GM19025 (cell line): ENCODE results near the gene KLHL30.

Experiments
- ATAC-seq: cut with Tn5 transposase; IDR thresholded peaks from one replicate; pipeline ENCODE4 v1.9.1; 2021; ENCODE audit warnings: mild to moderate bottlenecking, low read depth, moderate library complexity; ENCODE audit not compliant: unreplicated experiment

The KLHL30 gene

DNA sequence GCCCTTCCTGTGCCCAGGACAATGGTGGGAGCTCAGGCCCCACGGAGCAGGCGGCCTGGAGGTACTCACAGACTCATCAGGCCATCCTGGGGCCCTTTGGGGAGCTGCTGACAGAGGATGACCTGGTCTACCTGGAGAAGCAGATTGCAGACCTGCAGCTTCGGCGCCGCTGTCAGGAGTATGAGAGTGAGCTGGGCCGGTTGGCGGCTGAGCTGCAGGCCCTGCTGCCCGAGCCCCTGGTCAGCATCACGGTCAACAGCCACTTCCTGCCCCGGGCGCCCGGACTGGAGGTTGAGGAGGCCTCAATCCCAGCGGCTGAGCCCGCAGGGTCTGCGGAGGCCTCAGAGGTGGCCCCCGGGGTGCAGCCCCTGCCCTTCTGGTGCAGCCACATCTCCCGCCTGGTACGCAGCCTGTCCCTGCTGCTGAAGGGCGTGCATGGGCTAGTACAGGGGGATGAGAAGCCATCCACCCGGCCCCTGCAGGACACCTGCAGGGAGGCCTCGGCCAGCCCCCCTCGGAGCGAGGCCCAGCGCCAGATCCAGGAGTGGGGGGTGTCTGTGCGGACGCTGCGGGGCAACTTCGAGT, 8.3 kb upstream of the KLHL30 start:
- no peak for ATAC-seq

GRCh38 chr2:238130696-238131628, 7.5 kb upstream of the KLHL30 start:
- no peak for ATAC-seq

DNA sequence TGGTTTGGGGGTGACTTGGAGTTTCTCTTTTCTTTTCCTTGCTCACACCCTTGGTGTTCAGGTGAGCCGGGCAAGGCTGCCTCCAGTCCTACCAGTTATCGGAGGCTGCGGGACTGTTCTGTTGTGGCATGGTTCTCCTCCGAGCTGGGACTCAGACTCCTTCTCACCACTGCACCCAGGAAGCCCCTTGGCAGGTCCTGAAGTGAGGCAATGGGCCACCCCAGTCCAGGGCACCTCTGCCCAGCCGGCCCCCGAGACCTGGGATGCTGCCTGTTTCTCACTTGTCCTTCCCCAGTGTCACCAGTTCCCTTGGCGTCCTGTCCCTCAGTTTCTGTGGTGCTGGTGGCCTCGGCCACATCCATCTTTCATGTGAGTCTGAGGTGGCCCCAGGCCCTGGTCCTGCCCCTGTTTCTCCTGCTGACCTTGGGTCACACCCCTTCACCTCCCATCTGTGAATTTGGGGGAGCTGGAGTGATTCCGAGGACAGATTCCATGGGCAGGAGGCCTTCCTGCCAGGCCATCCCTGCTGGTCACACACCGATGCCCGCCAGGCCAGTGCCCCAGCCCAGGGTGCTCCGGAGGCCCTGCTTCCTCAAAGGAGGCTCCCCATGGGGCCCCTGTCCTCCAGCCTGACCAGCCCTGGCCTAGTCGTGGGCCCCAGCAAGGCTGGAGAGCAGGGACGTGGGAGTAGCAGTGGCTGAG, 6.6 kb upstream of the KLHL30 start:
- no peak for ATAC-seq

GRCh38 chr2:238132463-238133450, 5.7 kb upstream of the KLHL30 start:
- ATAC-seq, result no peak

DNA sequence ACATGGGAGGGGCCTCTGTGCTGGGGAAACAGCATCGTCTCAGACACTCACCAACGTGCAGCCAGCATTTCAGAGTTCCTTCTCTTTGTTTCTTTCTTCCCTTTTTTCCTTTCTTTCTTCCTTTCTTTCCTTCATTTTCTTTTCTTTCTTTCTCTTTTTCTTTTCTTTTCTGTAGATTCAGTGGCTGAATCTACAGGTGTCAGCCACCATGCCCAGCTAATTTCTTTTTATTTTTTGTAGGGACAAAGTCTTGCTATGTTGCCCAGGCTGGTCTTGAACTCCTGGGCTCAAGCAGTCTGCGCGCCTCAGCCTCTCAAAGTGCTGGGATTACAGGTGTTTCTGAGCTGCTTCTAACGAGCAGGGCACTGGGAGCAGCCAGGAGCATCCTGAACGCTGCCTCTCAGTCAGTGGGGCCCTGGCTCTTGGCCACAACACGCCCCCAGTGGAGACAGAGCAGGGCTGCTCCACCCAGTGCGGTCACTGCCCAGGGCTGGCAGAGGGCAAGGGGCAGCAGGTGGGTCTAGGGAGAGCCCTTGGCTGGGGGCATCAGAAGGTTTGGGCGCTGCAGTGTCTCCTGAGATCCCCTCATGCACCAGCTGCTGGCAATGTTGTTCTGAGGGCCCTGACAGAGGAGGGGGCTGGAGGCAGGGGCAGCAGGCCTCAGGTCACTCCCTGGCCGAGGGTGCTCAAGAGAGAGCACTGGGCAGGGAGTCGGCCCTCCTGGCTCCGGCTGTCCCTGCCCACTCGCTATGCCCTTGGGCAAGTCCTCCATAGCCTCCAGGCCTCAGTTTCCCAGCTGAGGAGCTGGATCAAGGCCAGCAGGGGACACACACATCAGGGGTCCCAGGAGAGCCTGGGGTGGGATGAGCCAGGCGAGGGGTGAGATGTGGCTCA, 4.7 kb upstream of the KLHL30 start:
- no peak for ATAC-seq

GRCh38 chr2:238134393-238134785, 4.1 kb upstream of the KLHL30 start:
- no peak for ATAC-seq

GRCh38 chr2:238135601-238136150, 2.8 kb upstream of the KLHL30 start:
- no peak for ATAC-seq

DNA sequence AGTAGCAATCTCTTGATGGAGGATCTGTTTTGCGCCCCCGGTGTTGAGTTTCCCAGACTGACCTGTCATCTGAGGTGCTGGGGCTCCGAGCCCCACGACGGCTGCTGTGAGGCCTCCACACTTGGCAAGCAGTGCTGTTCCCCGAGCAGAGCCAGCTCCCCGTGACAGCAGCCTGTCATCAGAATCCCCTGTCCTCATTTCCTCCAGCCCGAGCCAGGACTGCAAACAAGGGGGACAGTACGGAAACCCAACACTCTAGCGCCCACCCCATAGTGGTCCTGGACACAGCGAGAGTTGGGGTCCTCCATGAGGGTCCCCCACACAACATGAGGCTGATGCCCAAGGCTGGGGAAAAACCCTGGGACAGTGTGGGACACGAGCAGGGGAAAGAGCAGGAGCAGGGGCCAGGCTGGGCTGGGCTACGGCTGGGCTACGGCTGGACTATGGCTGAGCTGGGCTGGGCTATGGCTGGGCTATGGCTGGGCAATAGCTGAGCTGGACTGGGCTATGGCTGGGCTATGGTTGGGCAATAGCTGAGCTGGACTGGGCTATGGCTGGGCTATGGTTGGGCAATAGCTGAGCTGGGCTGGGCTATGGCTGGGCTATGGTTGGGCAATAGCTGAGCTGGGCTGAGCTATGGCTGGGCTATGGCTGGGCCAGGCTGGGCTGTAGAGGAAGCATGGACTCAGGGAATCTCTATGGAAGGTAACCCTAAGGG, 1.5 kb upstream of the KLHL30 start:
- no peak for ATAC-seq

DNA sequence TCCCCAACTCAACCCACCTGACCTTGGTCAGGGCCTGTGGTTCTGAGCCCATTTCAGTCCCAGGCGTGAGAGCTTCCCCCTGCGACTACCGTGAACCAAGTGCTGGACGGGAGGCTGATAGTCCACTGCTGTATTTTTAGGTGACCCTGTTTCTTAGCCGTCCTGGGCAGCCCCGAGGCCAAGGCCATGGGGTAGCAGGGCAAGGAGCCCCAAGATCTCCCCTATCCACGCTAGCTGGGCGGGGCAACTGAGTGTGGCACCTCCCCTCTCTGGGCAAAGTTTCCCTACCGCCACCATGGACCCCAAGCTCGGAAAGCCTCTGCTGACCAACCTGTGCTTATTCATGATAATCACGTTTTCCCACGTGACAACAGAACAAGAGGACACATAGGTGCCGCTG, 583 bp upstream of the KLHL30 start:
- no peak for ATAC-seq

DNA sequence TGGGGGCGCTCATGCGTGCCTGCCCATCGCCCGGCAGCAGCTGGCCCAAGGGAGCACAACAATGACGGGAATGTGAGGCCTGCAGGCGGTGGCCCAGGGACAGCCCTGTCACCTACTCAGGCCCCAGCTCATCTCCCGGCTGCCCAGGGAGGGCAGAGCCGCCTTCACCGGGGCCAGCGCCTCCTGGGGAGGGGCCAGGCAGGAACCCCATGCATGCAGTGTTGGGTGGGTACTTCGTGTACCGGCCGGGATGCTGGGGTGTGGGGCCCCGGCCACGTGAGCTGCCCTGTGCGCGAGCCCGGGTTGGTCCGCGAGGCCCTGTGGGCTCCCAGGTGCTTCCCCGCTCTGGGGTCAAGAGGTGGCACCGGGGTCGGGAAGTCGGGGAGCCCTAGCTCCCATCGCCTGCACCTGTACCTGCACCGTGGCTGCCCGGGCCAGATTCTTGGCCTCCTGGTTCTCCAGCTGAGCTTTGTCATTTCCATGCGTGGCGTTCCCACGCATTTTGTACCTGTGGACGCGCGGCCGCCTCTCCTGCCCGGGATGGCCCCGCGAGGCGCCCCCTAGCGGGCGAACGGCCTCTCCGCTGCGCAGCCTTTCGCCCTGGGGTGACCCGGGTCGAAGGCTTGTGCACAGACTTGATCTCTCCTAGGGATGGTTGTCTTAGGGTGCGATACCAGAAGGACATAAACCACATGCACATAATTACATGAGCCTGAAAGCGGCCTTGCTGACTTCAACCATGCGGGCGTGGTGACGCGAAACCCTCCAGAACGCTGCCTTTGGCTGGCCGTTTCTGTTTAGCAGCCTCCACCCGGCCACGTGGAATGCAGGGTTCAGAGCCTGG, 950 bp downstream of the KLHL30 start:
- no peak for ATAC-seq

DNA sequence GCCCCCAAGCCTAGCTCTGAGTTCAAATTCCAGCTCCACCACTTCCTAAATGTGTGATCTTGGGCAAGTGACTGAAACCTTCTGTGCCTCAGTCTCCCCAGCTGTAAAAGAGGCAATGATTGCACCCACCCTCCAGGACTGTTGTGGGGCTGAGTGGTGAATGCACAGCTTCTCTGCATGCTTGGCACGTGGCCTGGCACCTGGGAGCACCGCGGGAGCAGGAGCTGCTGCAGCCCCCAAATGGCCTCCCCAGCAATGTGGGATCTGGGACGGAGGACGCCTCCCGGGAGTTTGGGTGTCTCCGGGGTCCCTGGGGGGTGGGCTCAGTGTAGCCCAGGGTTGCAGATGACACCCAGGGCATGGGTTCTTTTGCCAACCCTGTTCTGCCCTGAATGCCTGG, 1.6 kb downstream of the KLHL30 start:
- no peak for ATAC-seq

GRCh38 chr2:238140721-238141540, 2.5 kb downstream of the KLHL30 start:
- no peak for ATAC-seq

GRCh38 chr2:238141541-238142318, 3.3 kb downstream of the KLHL30 start:
- ATAC-seq, result no peak

GRCh38 chr2:238142382-238143205, 4.1 kb downstream of the KLHL30 start:
- ATAC-seq, result no peak
